ENCODE data around the gene FCHSD2.

DNA sequence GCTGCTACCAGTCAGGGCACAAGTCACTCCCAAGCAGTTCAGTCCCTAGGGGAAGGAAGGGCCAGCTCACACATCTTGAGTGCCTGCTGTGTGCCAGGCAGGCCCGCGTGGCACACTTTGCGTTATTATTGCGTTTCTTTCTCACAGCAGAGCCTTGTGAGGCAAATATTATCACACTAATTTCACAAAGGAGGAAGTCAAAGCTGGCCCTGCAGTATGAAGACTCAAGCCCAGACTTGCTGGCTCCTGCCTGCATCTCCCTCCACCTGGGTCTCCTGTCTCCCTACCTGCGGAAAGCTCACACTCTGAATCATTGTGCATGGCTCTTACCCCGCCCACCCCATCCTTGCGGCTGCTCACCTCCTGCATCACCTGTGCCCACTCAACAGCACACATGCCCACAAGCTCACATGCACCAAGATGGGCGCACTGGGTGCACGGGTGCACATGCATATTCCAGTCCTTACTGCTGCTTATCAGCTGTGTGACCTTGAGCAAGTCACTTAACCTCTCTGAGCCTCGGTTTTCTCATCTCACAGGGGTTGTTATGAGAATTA is 44.3 kb upstream of the FCHSD2 start:
- TF ChIP-seq ELF4 (IDR thresholded peaks at IDR 0.05): no peak
- no peak for TF ChIP-seq BHLHE40 (IDR thresholded peaks at IDR 0.05; ENCODE audit: borderline replicate concordance)
- no peak for TF ChIP-seq FOXK2 (IDR thresholded peaks at IDR 0.05)
